ENCODE results near the gene NAV2. TPM values are rescaled to one million over a fixed set of nuclear protein-coding genes. Genes with fewer than 3 reads are reported as not detected.
"Not testable (repeated sequence)": the region's sequence is repeated elsewhere in the genome, so short reads cannot be mapped to it uniquely, and the experiment has no call there.

The NAV2 gene
- total RNA-seq, 1 donor from 2014 or later: 13.7 TPM

- DNase-seq: no peak
Observed at GRCh38 chr11:19868871-19869270, 156.2 kb downstream of the NAV2 start.

GRCh38 chr11:19869466-19869865 lies 156.8 kb downstream of the NAV2 start:
- no peak for DNase-seq

GRCh38 chr11:19869946-19870589 lies 157.4 kb downstream of the NAV2 start:
- DNase-seq: no peak

- DNase-seq: no peak
Observed at GRCh38 chr11:19871531-19871930, 158.9 kb downstream of the NAV2 start.

DNA sequence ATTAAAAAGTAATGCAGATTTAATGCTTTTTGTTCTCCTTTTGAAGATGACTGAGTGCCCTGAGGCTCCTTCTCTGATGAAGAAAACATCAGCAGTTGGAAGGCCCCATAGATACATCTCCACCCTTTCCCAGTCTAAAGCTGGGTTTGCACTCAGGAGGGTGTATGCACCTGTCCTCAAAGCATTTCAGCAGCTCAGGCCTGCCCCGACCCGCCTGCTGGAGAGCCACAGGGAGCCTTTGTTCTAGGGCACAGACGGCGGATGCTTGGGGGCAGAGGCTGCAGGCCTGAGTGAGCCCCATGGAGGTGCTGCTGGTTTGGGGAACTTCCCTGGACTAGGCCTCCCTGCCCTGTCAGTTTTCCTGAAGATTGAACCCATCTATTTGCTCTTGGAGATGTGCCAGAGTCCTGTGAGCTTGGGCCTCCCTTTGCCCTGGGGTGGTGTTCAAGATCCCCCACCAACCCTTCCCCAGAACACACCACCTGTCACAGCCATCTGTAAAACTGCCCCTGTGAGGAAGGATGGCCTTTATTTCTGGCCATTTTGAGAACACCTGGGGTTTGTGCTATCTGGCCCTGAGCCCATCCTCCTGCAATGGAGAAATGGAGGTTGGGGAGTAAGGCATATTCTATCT lies 160.0 kb downstream of the NAV2 start:
- DNase-seq: peak; percentile 34

DNA sequence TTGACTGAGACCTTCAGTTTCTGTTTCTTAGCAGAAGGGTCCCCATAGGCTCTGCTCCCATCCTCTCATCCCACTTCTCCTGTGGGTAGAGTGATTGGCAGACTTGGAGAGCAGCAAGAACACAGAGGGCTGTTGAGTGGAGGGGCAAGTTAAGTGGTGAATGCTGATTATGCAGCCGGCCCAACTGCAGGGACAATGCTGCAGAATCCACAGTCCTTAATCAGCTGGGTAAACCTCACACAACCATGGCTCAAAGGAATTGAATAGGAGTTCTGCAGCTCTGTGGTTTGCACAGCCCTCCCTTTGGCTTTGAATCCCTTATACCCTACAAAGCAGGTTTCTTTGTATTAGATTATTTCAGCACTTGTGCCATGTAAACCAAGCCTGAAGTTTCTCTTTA lies 161.1 kb downstream of the NAV2 start:
- no peak for DNase-seq

- DNase-seq: no peak
Observed at GRCh38 chr11:19874266-19874665, 161.6 kb downstream of the NAV2 start.

GRCh38 chr11:19876750-19877149 lies 164.1 kb downstream of the NAV2 start:
- DNase-seq: no peak

DNA sequence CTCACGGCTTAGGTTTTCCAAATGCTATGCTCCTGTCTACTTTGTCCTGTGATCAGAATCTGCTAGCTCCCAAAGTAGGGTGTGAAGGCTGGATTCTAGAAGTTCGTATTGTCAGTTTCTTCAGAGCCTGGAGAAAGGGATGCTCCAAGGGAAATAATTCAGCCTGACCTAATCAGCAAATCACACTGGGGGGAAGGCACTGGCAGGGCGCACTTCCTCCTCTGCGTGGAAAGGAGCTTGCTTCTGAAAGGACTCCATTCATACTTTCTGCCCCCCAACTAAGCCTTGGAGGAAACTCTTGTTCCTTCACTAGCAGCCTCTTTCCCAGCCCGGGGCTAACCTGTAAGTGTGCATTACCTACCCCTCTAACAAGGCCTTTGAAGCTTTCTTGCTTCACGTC lies 165.9 kb downstream of the NAV2 start:
- DNase-seq: no peak

- DNase-seq: peak; percentile 48
Observed at GRCh38 chr11:19879307-19880087, 166.9 kb downstream of the NAV2 start.

- no peak for DNase-seq
Observed at GRCh38 chr11:19880088-19880345, 167.4 kb downstream of the NAV2 start.

- no peak for DNase-seq
Observed at GRCh38 chr11:19881177-19881576, 168.5 kb downstream of the NAV2 start.

DNA sequence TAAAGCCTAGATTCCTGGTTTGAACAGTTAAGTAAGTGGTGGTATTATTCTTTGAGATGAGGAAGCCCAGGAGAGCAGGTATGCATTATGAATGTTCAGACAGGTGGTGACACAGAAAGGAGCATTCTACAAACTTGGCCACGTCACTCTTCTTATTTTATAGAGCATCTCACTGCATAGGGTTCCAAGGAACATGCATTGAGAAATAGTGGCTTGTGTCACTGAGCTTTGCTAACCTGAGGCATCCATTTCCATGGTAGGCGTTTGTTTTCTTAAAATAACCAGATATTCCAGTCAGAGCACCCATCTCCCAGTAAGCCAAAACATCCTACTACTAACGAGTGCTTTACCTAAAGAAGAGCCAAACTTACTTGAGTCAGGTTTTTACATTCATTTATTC lies 169.7 kb downstream of the NAV2 start:
- no peak for DNase-seq

DNA sequence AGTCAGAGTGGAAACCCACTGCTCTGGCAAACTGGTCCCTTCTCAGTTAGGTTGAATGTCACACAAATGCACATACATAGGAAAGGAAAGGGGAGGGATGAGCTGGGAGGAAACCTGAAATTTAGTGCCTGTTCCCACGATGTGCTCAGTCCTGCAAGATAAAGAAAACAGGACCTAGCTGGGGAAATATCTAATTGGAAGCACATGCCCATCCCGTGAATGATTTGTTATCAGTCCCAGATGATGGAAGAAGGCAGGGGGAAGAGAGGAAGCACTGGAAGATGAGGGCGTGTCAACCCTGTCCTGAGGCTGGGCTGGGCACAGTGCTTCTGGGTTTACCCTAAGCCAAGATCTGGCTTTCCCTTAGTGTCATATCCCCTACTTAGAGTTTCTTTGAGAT lies 173.9 kb downstream of the NAV2 start:
- no peak for DNase-seq

GRCh38 chr11:19887842-19888241 lies 175.2 kb downstream of the NAV2 start:
- no peak for DNase-seq

GRCh38 chr11:19889531-19889930 lies 176.9 kb downstream of the NAV2 start:
- no peak for DNase-seq

DNA sequence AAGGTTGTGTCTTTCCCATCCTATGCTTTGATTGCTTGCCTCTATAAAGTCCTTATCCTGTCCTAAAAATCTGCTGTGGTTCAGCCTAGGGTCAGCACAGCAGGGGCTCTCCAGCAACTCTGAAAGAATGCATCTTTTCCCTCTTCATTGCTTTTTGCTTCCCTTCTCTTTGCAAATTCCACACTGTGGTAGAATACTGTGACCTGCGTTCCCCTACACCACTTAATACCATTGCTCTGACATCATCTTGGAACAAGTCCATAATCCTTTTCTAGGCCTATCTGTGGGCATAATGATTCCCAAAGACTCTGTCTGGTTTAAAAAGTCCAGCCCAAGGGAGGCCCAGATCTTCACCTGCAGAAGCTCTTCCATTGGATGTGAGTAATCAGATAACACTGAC lies 177.7 kb downstream of the NAV2 start:
- DNase-seq: no peak

DNA sequence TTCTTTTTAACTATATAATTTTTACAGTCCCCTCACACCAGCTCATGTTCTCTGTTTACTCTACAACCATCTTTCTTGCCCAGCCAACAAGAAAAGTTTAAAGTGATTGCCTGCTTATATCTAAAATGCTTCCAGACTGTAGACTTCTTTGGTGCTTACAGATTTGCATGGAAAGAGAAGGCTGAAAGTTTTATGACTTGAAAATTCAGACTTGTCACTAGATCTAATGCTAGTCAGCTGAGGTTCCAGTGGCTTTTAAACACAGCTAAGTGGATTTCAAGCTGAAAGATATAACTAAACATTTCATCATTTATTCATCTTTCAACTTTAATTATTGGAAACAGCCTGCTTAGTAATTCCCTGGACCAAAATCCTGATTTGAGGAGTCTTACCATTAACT lies 178.4 kb downstream of the NAV2 start:
- DNase-seq: no peak

GRCh38 chr11:19892387-19892786 lies 179.8 kb downstream of the NAV2 start:
- no peak for DNase-seq

- no peak for DNase-seq
Observed at GRCh38 chr11:19892876-19893275, 180.2 kb downstream of the NAV2 start.

- DNase-seq: no peak
Observed at GRCh38 chr11:19894404-19894803, 181.8 kb downstream of the NAV2 start.

GRCh38 chr11:19895037-19895436 lies 182.4 kb downstream of the NAV2 start:
- DNase-seq: not testable (repeated sequence)

DNA sequence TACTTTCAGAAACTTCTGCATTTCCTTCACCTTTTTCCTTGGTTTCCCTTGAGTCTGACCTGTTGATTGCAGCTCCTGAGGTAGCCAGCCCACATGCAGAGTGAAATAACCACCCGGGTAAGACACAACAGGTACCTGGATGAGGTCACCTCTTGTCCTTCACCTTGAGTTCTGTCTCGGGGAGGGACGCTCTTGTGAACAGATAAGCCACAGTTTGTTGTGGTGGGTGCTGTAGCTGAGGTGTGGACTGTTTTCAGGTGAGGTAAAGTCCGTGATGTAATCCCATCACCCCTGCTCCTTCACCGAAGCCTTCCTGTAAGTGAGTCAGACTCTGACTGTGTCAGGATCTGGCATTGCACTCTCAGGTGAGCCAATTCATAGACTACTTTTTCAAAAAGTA lies 183.1 kb downstream of the NAV2 start:
- DNase-seq: no peak

DNA sequence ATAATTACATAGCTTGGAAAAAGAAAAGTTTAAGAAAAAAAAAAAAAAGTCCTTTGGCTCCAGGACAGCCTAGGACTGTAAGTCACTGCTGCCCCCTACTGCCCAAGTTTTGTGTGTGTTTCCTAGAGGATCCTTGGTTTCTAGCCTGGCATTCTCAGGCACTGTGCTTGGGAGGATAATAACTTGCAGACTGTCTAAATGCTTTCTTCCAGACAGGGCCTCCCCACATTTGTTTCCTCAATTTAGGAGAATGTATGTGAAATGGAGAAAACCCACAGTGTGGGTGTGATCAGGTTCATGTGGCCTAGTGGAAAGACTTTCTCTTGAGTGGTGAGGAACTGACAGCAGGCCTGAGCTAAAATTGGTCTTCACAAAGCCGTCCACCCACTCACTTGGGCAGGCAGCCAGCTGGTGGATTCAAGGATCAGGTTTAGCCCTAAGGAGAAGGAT lies 191.0 kb downstream of the NAV2 start:
- DNase-seq: peak; percentile 94

Data from tongue (tissue), 2 donors.